Fibroblast of the conjunctiva (primary cell): ENCODE data around the gene RBPMS2.

Experiments used
- DNase-seq: peaks from one replicate; pipeline ENCODE4 v3.0.0-alpha.2; 2010; ENCODE audit warnings: low read depth

RBPMS2 gene

GRCh38 chr15:64783796-64784195 is 8.4 kb upstream of the RBPMS2 start:
- no peak for DNase-seq

DNA sequence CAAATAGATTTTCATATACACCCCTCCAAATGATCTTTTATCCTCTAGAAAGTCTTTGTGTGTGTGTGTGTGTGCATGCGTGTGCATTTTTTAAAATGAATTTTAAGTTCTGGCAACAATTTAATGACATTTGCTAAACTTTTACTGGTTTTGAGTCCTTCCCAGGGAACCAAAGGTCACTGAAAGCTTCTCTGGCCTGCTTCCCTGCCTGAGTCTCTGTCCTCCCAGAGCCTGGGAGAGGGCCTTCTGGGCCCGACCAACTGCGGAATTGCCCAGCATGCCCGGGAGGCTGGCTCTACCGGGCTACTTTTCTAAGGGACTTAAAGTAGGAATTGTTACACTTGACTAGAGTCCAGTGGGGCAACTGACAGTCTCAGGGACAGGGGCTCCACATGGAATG is 7.4 kb upstream of the RBPMS2 start:
- no peak for DNase-seq

- DNase-seq: no peak
Measured at GRCh38 chr15:64781299-64781698, 5.9 kb upstream of the RBPMS2 start.

- no peak for DNase-seq
Measured at GRCh38 chr15:64780600-64781156, 5.3 kb upstream of the RBPMS2 start.

DNA sequence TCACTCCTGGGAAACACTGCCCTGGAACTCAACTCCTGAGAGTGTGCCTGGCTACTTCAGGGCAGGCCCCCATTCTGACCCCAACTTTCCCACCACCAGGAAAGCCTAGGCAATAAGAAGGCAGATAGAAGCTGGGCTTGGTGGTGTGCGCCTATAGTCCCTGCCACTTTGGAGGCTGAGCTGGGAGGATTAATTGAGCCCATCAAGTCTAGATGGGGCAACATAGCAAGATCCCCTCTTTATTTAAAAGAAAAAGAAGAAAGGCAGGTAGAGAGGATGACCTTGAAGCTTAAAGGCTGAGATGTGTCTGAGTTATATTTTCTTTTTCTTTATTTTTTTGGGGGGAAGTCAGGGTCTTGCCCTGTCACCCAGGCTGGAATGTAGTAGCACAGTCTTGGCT is 4.2 kb upstream of the RBPMS2 start:
- no peak for DNase-seq

DNA sequence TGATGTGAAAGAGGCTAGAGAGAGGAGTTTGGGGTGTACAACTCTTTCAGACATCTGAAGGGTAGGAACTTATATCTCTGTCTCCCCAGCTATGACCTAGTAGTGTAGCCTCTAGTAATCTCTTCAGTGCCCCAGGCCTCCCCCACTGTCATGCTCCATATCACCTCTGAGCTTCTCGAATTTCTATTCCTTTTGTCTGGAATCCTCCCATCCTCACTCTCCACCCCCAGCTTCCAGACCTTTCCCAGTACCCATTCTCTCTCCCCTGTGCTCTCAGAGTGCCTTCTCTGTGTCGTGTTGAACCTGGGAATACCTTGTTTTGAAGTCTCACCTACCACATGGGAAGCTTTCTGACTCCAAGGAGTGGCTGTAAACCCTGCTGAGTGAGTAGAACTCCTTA is 3.6 kb upstream of the RBPMS2 start:
- DNase-seq: no peak

- DNase-seq: no peak
Measured at GRCh38 chr15:64776402-64776786, 1.0 kb upstream of the RBPMS2 start.

DNA sequence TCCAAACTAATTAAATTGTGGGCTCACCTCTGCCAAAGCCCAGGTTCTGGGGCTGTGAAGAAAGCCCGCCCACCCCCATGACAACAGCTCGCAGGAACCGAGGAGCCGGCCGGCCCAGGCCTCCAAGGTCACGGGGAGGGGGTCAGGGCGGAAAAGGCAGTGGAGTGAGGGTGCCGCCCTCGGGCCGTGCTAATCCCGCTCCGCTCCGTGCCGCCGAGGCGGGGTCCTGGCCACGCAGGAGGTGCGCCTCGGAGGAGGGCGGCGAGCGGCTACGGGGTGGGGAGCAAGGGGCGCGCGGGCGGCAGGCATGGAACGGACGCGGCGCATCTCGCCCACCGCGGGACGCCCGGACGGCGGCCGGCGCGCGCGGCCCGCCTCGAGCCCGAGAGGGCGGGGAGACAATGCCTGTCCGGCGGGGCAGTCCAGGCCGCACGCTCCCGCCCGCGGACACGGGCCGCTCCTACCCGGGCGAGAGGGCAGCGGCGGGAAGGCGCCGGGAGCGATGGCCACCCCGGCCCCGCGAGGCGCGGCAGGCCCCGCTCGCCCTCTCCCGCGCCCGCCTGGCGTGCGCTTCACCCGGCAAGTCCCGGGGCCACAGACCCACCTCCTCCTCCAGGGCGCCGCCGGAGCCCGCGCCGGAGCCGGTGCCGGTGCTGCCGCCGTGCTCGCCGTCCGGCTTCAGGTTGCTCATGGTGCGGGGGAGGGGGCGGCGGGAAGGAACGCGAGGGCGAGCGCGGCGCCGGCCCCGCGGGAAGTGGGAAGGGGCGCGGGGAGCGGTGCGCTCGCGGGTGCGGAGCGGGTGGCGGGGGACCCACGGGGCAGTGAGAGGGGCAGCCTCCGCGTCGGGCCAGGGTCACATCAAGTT is 528 bp downstream of the RBPMS2 start:
- DNase-seq: no peak

DNA sequence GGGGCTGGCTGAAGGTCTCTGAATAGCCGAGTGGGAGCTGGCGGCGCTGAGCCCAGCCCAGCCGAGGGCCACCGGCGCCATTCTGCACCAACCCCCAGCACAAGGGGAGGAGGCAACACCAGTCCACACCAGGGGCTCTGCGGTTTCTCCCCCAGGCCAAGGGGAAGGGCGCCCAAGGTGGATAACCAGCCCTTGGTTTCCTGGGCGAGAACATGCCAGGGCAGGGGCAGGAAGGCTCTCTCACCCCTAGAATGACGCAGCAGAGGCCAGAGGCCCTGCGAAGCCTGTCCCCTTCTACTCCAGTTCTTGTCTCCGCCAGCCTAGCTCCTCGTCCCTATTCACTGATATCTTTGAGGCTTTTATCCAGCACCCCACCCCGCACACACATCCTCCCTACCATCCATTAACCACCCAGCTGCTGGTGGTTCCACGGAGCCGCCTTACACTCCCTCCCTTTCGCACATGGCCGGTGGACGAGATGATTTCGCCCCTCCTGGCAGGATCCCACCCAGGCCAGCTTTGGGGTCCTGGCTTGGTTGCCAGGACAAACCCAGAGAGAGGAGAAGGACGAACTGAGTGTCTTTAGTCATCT is 1.3 kb downstream of the RBPMS2 start:
- no peak for DNase-seq

DNA sequence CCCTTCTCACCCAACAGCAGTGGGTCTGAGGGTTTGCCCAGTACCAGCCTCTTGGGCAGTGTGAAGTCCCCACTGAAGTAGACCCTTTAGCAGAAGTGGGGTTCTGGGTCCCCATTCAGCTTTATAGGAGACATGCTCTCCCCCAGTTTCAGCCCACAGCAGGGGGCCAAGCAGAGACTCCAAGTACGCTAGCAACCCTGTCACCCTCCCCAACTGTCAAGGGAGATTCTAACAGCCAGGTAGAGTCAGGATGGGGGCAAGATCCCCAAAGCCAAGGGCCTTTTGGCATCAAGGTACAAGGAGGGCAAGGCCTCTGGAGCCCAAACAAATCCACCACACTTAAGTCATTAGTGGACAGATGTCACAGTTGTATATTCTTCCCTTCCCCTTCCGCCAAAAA is 1.8 kb downstream of the RBPMS2 start:
- DNase-seq: no peak

DNA sequence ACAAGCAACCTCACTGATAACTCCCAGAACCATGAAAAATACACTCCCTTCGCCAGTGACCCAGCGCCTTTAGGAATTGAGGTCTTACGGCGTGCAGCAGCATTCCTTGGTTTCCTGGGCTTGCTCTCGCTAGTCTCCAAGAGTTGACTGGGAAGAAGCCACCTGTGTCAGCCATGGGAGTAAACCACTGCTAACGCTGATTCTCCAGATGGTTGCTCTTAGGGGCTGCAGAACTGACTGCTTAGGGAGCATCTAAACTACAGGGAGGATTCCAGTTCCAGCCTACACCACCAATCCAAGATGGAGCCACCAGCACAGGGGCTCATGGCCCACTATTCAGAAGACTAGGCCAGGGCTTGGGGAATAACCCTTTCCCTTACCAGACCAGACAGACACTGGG is 2.4 kb downstream of the RBPMS2 start:
- no peak for DNase-seq

- DNase-seq: no peak
Measured at GRCh38 chr15:64772488-64772887, 2.9 kb downstream of the RBPMS2 start.

- DNase-seq: no peak
Measured at GRCh38 chr15:64770626-64771025, 4.8 kb downstream of the RBPMS2 start.

DNA sequence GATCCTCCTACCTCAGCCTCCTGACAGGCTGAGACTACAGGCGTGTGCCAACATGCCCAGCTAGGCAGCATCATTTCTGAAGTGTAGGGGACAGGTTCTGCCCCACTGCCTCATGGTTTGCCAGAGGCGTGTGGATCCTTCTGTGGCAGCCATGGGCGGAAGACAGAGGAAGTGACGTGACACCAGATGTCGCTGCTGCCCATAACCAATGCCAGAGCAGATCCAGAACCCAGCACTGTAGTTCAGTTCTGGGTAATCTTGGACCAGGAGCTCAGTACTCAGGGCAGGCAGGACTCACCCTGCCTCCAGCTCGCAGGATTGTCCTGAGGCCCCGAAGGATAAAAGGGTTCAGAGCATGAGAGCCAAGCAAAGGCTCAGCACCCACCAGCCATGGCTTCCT is 8.2 kb downstream of the RBPMS2 start:
- DNase-seq: no peak

DNA sequence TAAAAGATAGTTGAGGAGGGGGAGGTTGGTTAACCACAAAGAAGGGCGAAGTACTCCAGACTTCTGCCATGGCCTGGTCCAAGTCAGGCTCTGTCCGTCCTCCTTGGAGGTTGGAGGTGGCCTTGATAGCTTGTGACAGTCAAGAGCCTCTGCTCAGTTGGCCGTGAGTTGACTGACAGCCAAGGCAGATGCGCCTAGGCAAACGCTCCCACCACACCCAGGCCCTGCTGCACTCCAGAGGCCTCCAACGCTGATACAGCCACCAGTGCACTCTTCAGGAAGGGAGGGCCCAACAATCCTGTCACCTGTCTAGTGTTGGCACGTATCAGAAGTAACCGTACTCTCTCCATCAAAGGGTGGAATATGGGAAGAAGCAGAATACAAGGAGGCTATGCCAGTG is 9.3 kb downstream of the RBPMS2 start:
- DNase-seq: no peak

DNA sequence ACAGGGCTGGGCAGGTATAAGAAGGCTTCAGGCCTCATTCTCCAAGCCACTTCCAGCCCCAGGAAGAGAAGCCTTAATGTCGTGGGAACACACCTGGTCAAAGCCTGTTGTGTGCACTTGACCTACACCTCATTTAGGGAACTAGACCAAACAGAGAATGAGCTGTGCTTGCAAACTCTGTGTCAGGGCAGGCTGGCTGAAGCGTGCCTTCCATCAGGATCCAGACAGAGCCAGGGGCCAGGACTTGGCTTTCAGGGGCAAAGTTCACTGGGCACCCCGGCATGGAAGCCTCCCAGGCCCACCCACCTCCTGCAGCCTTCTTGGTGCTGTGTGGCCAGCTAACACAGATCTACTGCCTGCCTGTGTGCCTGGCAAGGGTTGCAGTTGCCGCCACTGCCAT is 11.5 kb downstream of the RBPMS2 start:
- DNase-seq: no peak

GRCh38 chr15:64763462-64763861 is 11.9 kb downstream of the RBPMS2 start:
- DNase-seq: no peak

DNA sequence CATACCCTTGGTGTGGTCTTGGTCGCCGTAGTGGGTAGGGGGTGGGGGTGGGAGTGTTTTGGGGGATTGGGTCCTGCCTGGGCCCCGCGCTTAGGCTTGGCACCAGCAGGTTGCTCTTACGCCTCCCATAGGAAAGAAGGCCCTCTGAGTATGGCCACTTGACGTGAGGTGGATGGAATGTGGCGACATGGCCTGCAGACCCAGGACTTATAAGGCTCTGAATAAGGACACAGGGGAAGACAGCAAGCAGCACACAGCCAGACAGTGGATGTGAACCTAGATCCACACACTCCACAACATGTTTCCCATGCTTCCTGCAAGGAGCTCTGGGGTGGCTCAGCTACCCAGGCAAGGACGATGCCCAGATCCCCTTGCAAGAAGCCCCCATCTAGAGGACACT is 12.4 kb downstream of the RBPMS2 start:
- DNase-seq: no peak

- no peak for DNase-seq
Measured at GRCh38 chr15:64762546-64762945, 12.8 kb downstream of the RBPMS2 start.

DNA sequence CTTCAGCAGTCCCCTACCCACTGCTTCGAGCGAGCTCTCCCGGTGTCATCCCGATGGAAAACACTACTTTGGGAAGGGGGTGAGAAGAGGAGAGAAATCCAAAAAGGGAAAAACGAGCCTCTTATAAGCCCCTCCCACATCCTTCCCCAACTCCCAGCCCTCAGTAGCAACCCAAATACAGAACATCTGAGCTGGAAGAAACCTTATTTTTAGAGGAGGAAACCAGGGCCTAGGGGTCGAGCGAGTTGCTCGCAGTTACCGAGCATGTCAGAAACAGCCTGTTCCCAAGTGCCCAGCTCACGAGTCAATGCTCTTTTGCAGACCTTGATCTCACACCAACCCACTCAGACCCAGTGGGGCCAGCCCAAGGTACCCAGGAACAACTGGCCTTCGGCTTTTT is 14.2 kb downstream of the RBPMS2 start:
- no peak for DNase-seq

DNA sequence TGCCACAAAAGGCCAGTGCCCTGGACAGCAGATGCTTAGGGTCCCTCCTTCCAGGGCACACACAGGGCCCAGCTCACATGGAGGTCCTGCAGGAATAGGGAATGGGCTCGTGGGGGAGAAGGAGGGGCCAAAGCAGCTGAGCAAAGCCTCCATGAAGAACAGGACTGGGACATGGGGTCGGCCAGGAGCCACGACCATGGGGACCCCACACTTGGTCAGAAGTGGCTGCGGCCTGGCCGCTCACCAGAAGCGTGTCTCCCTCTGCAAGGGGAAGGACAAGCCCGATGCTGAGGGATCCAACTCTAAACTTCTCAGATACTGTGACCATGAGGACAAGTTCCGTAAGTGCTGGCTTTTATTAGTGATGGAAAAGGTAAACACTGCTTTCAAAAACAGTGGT is 15.3 kb downstream of the RBPMS2 start:
- DNase-seq: no peak

GRCh38 chr15:64755427-64755940 is 19.9 kb downstream of the RBPMS2 start:
- DNase-seq: no peak

- no peak for DNase-seq
Measured at GRCh38 chr15:64754663-64755426, 20.5 kb downstream of the RBPMS2 start.
